H1 (cell line): ENCODE data around the gene MPST. TPM values are rescaled to one million over a fixed set of nuclear protein-coding genes. Genes with fewer than 3 reads are reported as not detected.

ENCODE experiments used
- CTCF ChIA-PET: fragments of 300-600 bp; sonication (Branson Sonifier 250); formaldehyde crosslinking; loops from one replicate; lab custom pipeline; 2021; ENCODE audit not compliant: partially characterized antibody; lab: Charles Lee
- POLR2A ChIA-PET: fragments of 300-600 bp; sonication (Branson Sonifier 250); formaldehyde crosslinking; loops from one replicate; lab custom pipeline; 2021; ENCODE audit warnings: inconsistent platforms; ENCODE audit not compliant: partially characterized antibody; lab: Charles Lee
- DNase-seq, 2 experiments: peaks; one replicate each; pipeline versions ENCODE4 v3.0.0 to v3.0.0-alpha.2; 2010 to 2022; ENCODE audit warnings: low spot score in 2 of 2, low read depth in 1 of 2, mixed read lengths in 1 of 2
- FAIRE-seq: peaks from 2 replicates; lab custom pipeline; 2011; peaks lifted over from hg19 to GRCh38; lab: Jason Lieb, UNC
- H2AFZ ChIP-seq: 2 replicates; pipeline ENCODE4 v1.8.1; 2012; ENCODE audit warnings: low read length, inconsistent platforms
- H2AK5ac ChIP-seq: 2 replicates; pipeline ENCODE4 v1.6.1; 2013; ENCODE audit warnings: low read depth, low read length
- H2BK120ac ChIP-seq: replicated peaks from 2 replicates; pipeline ENCODE3; 2013; ENCODE audit warnings: low read depth, low read length, inconsistent platforms
- H2BK12ac ChIP-seq: 2 replicates; pipeline ENCODE4 v1.6.1; 2013; ENCODE audit warnings: low read depth, low read length
- H2BK15ac ChIP-seq: 2 replicates; pipeline ENCODE4 v1.6.1; 2013; ENCODE audit warnings: low read length
- H2BK20ac ChIP-seq: 2 replicates; pipeline ENCODE4 v1.6.1; 2013; ENCODE audit warnings: low read length
- H2BK5ac ChIP-seq: 2 replicates; pipeline ENCODE4 v1.6.1; 2013; ENCODE audit warnings: low read depth, low read length
- H3K14ac ChIP-seq: 2 replicates; pipeline ENCODE4 v1.6.1; 2013; ENCODE audit warnings: inconsistent platforms; ENCODE audit not compliant: insufficient read length
- H3K18ac ChIP-seq: 2 replicates; pipeline ENCODE4 v1.6.1; 2013; ENCODE audit warnings: low read length; ENCODE audit errors: extremely low read depth
- H3K23ac ChIP-seq: 2 replicates; pipeline ENCODE4 v1.6.1; 2013; ENCODE audit warnings: inconsistent platforms; ENCODE audit not compliant: insufficient read length
- H3K23me2 ChIP-seq: 2 replicates; pipeline ENCODE4 v1.6.1; 2013; ENCODE audit warnings: low read depth, low read length
- H3K27ac ChIP-seq: 2 replicates; pipeline ENCODE4 v1.6.1; 2011; ENCODE audit warnings: low read depth, low read length, inconsistent platforms
- H3K27me3 ChIP-seq, 4 experiments: replicated peaks in 1 of 4; 1 replicate in 1 of 4; 2 replicates in 3 of 4; pipeline versions ENCODE4 v1.6.1 to v1.8.1; 2011 to 2013; ENCODE audit warnings: low read length in 3 of 4, mild to moderate bottlenecking in 3 of 4, inconsistent platforms in 2 of 4, mixed read lengths in 2 of 4, moderate library complexity in 1 of 4; ENCODE audit not compliant: control insufficient read depth in 3 of 4, insufficient read depth in 3 of 4; ENCODE audit errors: extremely low read depth in 1 of 4
- H3K36me3 ChIP-seq, 4 experiments: 2 replicates each; pipeline versions ENCODE4 v1.6.1 to v1.8.1; 2011 to 2013; ENCODE audit warnings: mild to moderate bottlenecking in 4 of 4, low read length in 3 of 4, moderate library complexity in 2 of 4, control low read depth in 1 of 4, inconsistent platforms in 1 of 4; ENCODE audit not compliant: insufficient read depth in 4 of 4, control insufficient read depth in 2 of 4
- H3K4ac ChIP-seq: replicated peaks from 2 replicates; pipeline ENCODE3; 2013; ENCODE audit warnings: low read length, low read depth, mixed read lengths, inconsistent platforms; ENCODE audit not compliant: insufficient read length
- H3K4me1 ChIP-seq, 4 experiments: replicated peaks in 1 of 4; 1 replicate in 1 of 4; 2 replicates in 3 of 4; pipeline versions ENCODE4 v1.6.1 to v1.8.1; 2011 to 2013; ENCODE audit warnings: low read length in 3 of 4, inconsistent platforms in 2 of 4, mixed read lengths in 1 of 4; ENCODE audit not compliant: insufficient read depth in 4 of 4, control insufficient read depth in 3 of 4
- H3K4me2 ChIP-seq, 2 experiments: 2 replicates each; pipeline versions ENCODE4 v1.6.1 to v1.8.1; 2011 to 2013; ENCODE audit warnings: low read depth in 2 of 2, low read length in 2 of 2, control low read depth in 1 of 2, inconsistent platforms in 1 of 2, mild to moderate bottlenecking in 1 of 2; ENCODE audit not compliant: insufficient read depth in 1 of 2
- H3K4me3 ChIP-seq, 4 experiments: fragments of 200-600, 300-600 bp in 1 of 4; sonication (generic), shearing (Covaris generic), sonication (Bioruptor Twin) in 1 of 4; 2 replicates each; pipeline versions ENCODE4 v1.5.1 to v1.8.1; 2011 to 2016; ENCODE audit warnings: low read length in 4 of 4, low read depth in 3 of 4, control low read depth in 2 of 4, inconsistent platforms in 2 of 4, mild to moderate bottlenecking in 2 of 4, mixed read lengths in 1 of 4, moderate library complexity in 1 of 4; ENCODE audit not compliant: insufficient read depth in 2 of 4; ENCODE audit errors: extremely low read depth in 1 of 4
- H3K56ac ChIP-seq: replicated peaks from 2 replicates; pipeline ENCODE3; 2013; ENCODE audit warnings: low read depth, mild to moderate bottlenecking, mixed read lengths, low read length, inconsistent platforms; ENCODE audit not compliant: insufficient read length
- H3K79me1 ChIP-seq: 2 replicates; pipeline ENCODE4 v1.6.1; 2013; ENCODE audit warnings: low read depth, low read length, control low read depth
- H3K79me2 ChIP-seq, 2 experiments: 2 replicates each; pipeline versions ENCODE4 v1.6.1 to v1.8.1; 2012 to 2013; ENCODE audit warnings: low read length in 2 of 2, mild to moderate bottlenecking in 2 of 2, inconsistent platforms in 1 of 2; ENCODE audit not compliant: insufficient read depth in 2 of 2, control insufficient read depth in 1 of 2
- H3K9ac ChIP-seq, 4 experiments: replicated peaks in 1 of 4; 1 replicate in 1 of 4; 2 replicates in 3 of 4; pipeline versions ENCODE4 v1.6.1 to v1.8.1; 2011 to 2013; ENCODE audit warnings: low read depth in 3 of 4, low read length in 3 of 4, control low read depth in 2 of 4, mild to moderate bottlenecking in 2 of 4, moderate library complexity in 2 of 4, inconsistent platforms in 1 of 4; ENCODE audit errors: extremely low read depth in 1 of 4
- H3K9me3 ChIP-seq, 2 experiments: 2 replicates each; pipeline versions ENCODE4 v1.6.1 to v1.8.1; 2012 to 2013; ENCODE audit warnings: mild to moderate bottlenecking in 2 of 2, moderate library complexity in 2 of 2, control low read depth in 1 of 2, inconsistent platforms in 1 of 2, low read depth in 1 of 2, low read length in 1 of 2, mixed read lengths in 1 of 2; ENCODE audit not compliant: insufficient read depth in 2 of 2
- H4K20me1 ChIP-seq, 2 experiments: replicated peaks in 1 of 2; 2 replicates each; pipeline versions ENCODE3 to v1.8.1; 2011 to 2013; ENCODE audit warnings: inconsistent platforms in 2 of 2, low read length in 2 of 2, mild to moderate bottlenecking in 1 of 2; ENCODE audit not compliant: insufficient read depth in 2 of 2, control insufficient read depth in 1 of 2
- H4K5ac ChIP-seq: 2 replicates; pipeline ENCODE4 v1.6.1; 2013; ENCODE audit warnings: low read length, low read depth, mixed read lengths, inconsistent platforms; ENCODE audit not compliant: insufficient read length
- H4K8ac ChIP-seq: 2 replicates; pipeline ENCODE4 v1.8.0; 2013; ENCODE audit warnings: mild to moderate bottlenecking, moderate library complexity, low read length, inconsistent platforms; ENCODE audit not compliant: insufficient read depth; ENCODE audit errors: extremely low read depth
- H4K91ac ChIP-seq: replicated peaks from 2 replicates; pipeline ENCODE3; 2013; ENCODE audit warnings: low read length, mixed read lengths, inconsistent platforms; ENCODE audit not compliant: insufficient read length
- CBX5 ChIP-seq: fragments of 300-800, 300-1000 bp; sonication (generic); IDR thresholded peaks from 2 replicates; pipeline ENCODE4 v1.7.1; 2016; ENCODE audit warnings: antibody characterized with exemption, low read length, low read depth
- FOSL1 ChIP-seq: IDR thresholded peaks from 2 replicates; pipeline ENCODE4 v1.6.1; 2011; ENCODE audit warnings: mild to moderate bottlenecking, low read depth, low read length, moderate library complexity; ENCODE audit not compliant: insufficient read depth
- GABPA ChIP-seq: IDR thresholded peaks from 2 replicates; pipeline ENCODE4 v1.6.1; 2011; ENCODE audit warnings: mild to moderate bottlenecking, low read length, moderate library complexity, borderline replicate concordance; ENCODE audit not compliant: insufficient read depth
- MAFK ChIP-seq: IDR thresholded peaks from 2 replicates; pipeline ENCODE4 v1.6.1; 2012; ENCODE audit warnings: low read depth, mild to moderate bottlenecking, improper control_type of control experiment, low read length
- POU5F1 ChIP-seq: IDR thresholded peaks from 2 replicates; pipeline ENCODE4 v1.6.1; 2011; ENCODE audit warnings: low read depth, mild to moderate bottlenecking, low read length, moderate library complexity
- RFX5 ChIP-seq: IDR thresholded peaks from 2 replicates; pipeline ENCODE4 v1.6.1; 2011; ENCODE audit warnings: low read depth, low read length, improper control_type of control experiment, borderline replicate concordance
- WGBS, 2 experiments: shearing (Covaris generic) in 1 of 2; methylation state at CpG; one replicate each; pipeline versions ENCODE4 v1.1.6 to v1.1.7; 2013 to 2015; ENCODE audit warnings: low lambda C conversion rate in 2 of 2, mixed read lengths in 2 of 2, inconsistent platforms in 1 of 2, low coverage in 1 of 2, missing lambda C conversion rate in 1 of 2; ENCODE audit not compliant: insufficient replicate concordance in 2 of 2, insufficient coverage in 1 of 2, insufficient read length in 1 of 2; ENCODE audit errors: extremely low coverage in 1 of 2, missing lambda C conversion rate in 1 of 2; 5-methylcytosine and 5-hydroxymethylcytosine counted together
- polyA plus RNA-seq, 7 experiments: library from polyadenylated mRNA; depleted of rRNA in 3 of 7; stranded (reverse) in 5 of 7; unstranded in 2 of 7; fragments of >200 nt in 5 of 7; fragments of 200-250 nt in 2 of 7; gene quantifications; 1 replicate in 5 of 7; 2 replicates in 1 of 7; 4 replicates in 1 of 7; pipeline versions ENCODE4 v1.2.1 to v1.2.3, GENCODE V29; 2011 to 2013; ENCODE audit warnings: missing spikeins in 2 of 7, mixed read lengths in 2 of 7
- total RNA-seq: library from RNA; stranded (reverse); fragmentation: NEBNext Ultra II Directional; extraction: Animal tissue kit (Norgen Biotek cat#: 25700); gene quantifications from 2 replicates; pipeline ENCODE4 v1.2.1, GENCODE V29; 2021
- TF ChIP-seq, protein P1 (sequence below): IDR thresholded peaks from 2 replicates; pipeline ENCODE4 v1.6.1; 2012; ENCODE audit warnings: low read length, inconsistent platforms

The MPST gene
- total and polyA plus RNA-seq, 2 of the 8 experiments (the other 6 are each of a cell fraction or from before 2014, with no cell fraction given) = 86.0 to 124 TPM

DNA sequence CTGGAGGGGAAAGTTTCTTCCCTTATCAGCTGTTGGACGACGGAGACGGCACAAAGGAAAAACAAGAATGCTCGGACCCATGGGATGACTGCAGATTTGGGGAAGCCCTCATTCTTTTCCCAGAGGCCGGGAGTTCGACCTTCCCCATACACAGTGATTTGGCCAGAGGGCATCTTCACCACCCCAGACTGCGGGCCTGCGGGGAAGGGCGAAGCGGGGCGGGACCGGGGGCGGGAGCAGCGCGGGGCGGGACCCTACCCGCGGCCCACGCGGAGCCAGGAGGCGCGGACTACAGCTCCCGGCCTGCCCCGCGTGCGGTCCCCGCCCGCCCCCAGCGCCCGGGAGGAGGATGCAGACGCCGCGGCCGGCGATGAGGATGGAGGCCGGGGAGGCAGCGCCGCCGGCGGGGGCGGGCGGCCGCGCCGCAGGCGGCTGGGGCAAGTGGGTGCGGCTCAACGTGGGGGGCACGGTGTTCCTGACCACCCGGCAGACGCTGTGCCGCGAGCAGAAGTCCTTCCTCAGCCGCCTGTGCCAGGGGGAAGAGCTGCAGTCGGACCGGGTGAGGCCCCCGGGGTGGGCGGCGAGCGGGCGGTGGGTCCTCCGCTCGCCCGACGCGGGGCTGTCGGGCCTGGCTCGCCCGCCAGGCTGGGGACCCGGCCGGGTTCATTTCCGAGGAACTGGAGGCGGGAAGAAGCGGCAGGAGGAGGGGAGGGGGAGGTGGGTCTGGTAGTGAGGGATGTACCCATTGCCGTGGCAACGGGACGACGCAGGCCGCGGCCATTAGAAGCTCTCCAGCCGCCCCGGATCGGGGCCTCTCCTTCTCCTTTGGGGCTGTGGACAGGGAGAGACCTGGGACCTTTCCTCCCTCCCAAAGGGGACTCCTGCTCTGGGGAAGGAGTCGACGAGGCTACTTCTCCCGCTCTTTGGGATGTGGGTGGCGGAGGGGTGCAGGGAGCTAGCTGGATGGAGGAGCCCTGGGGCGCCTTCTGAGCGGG lies 32.1 kb downstream of the MPST start, which contains the start of gene KCTD17:
Gene KCTD17 (plus strand): TSS at position 352 of the 995 bp plus-strand sequence. CDS start 19 bp downstream, at position 371.
- no peak within 1 kb of the TSS for H3K14ac ChIP-seq
- no peak for TF ChIP-seq CBX5
- TF ChIP-seq, protein P1, sequence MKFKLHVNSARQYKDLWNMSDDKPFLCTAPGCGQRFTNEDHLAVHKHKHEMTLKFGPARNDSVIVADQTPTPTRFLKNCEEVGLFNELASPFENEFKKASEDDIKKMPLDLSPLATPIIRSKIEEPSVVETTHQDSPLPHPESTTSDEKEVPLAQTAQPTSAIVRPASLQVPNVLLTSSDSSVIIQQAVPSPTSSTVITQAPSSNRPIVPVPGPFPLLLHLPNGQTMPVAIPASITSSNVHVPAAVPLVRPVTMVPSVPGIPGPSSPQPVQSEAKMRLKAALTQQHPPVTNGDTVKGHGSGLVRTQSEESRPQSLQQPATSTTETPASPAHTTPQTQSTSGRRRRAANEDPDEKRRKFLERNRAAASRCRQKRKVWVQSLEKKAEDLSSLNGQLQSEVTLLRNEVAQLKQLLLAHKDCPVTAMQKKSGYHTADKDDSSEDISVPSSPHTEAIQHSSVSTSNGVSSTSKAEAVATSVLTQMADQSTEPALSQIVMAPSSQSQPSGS = no peak
- no peak for TF ChIP-seq FOSL1
- no peak for TF ChIP-seq GABPA
- no peak for TF ChIP-seq MAFK
- TF ChIP-seq POU5F1 = no peak
- TF ChIP-seq RFX5 = no peak

More for the DNA sequence above, 32.1 kb downstream of the MPST start, which contains the start of gene KCTD17:
- Histone ChIP-seq H2BK5ac (no peak within 1 kb of the TSS), H3K56ac (no peak within 1 kb of the TSS), H3K4me3 (peak within 1 kb of the TSS; percentile 62 to 99 (median 69)), H3K4ac (no peak within 1 kb of the TSS), H3K27me3 (no peaks in the 10 kb centered on the region; a peak in 3 of 7 replicates), H3K4me1 (peaks cover 0 to 10% (median 7%) of the 10 kb centered on the region in 4 experiments; a peak in 5 of 7 replicates), H2BK12ac (peak within 1 kb of the TSS; percentile 52; the same call in 1 of the 2 replicates), H2BK15ac (0 out of 2 replicates have a peak within 1 kb of the TSS, but pooled peaks have one; percentile 81), H2BK120ac (no peak within 1 kb of the TSS), H3K79me1 (no peaks in the 10 kb centered on the region), H2AFZ (0 out of 2 replicates have a peak within 1 kb of the TSS, but pooled peaks have one; percentile 55), H4K8ac (peak within 1 kb of the TSS; percentile 45; the same call in 1 of the 2 replicates), H3K9me3 (no peaks in the 10 kb centered on the region), H4K91ac (no peak within 1 kb of the TSS), H3K79me2 (no peaks in the 10 kb centered on the region), H3K4me2 (peak within 1 kb of the TSS; percentile 54 to 77), H3K36me3 (peaks cover 0 to 3% (median 0%) of the 10 kb centered on the region in 4 experiments; a peak in 2 of 8 replicates), H3K18ac (no peak within 1 kb of the TSS; the same call in 1 of the 2 replicates), H3K23me2 (peaks cover 5% of the 10 kb centered on the region; the same call in 1 of the 2 replicates), H4K20me1 (peaks cover 0 to 8% of the 10 kb centered on the region in 2 experiments), H2AK5ac (0 out of 2 replicates have a peak within 1 kb of the TSS, but pooled peaks have one; percentile 8), H3K27ac (no peak within 1 kb of the TSS; the same call in 1 of the 2 replicates), H3K23ac (no peak within 1 kb of the TSS), H4K5ac (peak within 1 kb of the TSS; percentile 39), H2BK20ac (no peak within 1 kb of the TSS), H3K9ac (peak within 1 kb of the TSS in 3 of 4 experiments; percentile 22 to 57 (median 29); a peak in 6 of 7 replicates)
- WGBS, 2 experiments = 6% methylated on average over 30 of the region's 89 CpGs; no CpG with 5 or more reads in 1 of the 2 experiments
- DNase-seq = peak in 1 of 2 experiments; percentile 80
- POLR2A ChIA-PET = interaction anchor here (0.6 to 2.2 kb wide), 8 partner anchors 10 to 524 kb away, joined by 3 to 6 read pairs (median 4); partner anchors contain the start of genes MPST and TST
- CTCF ChIA-PET = interaction anchor here (0.5 to 1.4 kb wide), 5 partner anchors 21 to 504 kb away, joined by 3 to 4 read pairs (median 3); no protein-coding TSS in a partner anchor
- no peak for FAIRE-seq
